ENCODE data around the gene RUNX1.

RUNX1 gene

DNA sequence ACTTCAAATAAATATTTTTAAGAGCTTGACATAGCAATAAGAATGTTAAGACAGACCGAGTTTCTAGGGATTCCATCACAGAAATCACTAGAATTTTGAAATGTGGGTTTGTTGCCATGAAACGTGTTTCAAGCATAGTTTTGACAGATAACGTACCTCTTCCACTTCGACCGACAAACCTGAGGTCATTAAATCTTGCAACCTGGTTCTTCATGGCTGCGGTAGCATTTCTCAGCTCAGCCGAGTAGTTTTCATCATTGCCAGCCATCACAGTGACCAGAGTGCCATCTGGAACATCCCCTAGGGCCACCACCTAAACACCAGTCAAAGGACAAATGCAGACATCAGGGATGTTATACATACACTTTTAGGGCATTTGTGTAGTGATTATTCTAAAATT is 168.7 kb downstream of the RUNX1 start:
- no peak for DNase-seq (ENCODE audit: low read depth)

- DNase-seq (ENCODE audit: low read depth), result no peak
Observed at GRCh38 chr21:34878940-34879339, 170.2 kb downstream of the RUNX1 start.

GRCh38 chr21:34878501-34878900 is 170.6 kb downstream of the RUNX1 start:
- no peak for DNase-seq (ENCODE audit: low read depth)

GRCh38 chr21:34877485-34878128 is 171.5 kb downstream of the RUNX1 start:
- DNase-seq (ENCODE audit: low read depth), result no peak

DNA sequence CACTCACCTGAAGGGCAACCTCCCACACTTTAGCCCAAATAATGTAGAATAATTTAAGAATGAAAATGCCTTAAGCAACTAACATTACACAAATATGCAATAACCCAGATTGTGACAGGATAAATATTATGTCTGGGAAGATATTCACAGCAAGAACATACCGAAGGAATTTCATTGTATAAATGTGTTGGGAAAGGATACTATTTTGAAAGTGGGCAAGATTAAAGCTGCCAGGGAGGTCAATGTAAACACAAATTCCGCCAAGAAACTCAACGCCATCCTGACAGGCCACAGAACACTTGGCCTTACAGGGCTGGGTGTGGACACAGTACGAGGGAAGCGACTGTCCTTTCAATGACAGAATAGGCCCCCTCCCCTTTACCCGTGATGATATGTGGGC is 173.3 kb downstream of the RUNX1 start:
- DNase-seq (ENCODE audit: low read depth), result no peak

DNA sequence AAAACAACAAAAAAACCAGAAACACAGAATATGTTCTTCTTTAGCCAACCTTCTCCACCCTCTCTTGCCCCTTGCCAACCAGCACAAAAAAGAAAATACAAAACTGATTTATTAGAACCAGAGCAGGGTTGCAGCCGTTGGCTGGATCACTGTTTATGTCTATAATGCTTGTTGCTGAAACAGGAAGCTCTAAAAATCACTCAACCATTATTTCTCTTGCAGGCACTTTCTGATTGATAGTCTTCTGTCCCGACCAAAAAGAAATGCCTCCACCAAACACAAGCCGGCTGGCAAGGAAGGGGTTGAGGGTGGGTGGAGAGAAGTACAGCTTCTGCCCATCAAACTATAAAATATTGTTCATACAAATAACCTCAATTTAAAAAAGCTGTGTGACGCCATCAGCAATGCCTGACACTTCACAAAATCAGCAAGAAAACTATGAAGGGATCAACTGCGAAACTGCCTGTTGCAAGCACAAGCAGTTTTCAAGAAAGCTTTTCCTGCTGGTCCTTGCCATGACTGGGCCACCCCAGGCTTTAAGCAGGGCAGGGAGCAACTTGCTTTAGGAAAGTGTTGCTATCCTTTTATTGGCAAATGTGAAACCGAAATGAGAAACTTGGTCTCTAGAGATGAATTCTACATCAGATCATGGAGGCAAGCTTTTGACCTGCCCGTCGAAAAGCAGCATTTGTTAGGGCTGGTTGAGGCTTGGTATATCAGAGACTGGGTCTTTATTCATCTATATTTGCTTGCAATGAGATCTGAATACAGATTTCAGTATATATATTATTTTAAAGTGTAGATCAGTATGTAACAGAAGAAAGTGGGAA is 174.2 kb downstream of the RUNX1 start:
- no peak for DNase-seq (ENCODE audit: low read depth)

DNA sequence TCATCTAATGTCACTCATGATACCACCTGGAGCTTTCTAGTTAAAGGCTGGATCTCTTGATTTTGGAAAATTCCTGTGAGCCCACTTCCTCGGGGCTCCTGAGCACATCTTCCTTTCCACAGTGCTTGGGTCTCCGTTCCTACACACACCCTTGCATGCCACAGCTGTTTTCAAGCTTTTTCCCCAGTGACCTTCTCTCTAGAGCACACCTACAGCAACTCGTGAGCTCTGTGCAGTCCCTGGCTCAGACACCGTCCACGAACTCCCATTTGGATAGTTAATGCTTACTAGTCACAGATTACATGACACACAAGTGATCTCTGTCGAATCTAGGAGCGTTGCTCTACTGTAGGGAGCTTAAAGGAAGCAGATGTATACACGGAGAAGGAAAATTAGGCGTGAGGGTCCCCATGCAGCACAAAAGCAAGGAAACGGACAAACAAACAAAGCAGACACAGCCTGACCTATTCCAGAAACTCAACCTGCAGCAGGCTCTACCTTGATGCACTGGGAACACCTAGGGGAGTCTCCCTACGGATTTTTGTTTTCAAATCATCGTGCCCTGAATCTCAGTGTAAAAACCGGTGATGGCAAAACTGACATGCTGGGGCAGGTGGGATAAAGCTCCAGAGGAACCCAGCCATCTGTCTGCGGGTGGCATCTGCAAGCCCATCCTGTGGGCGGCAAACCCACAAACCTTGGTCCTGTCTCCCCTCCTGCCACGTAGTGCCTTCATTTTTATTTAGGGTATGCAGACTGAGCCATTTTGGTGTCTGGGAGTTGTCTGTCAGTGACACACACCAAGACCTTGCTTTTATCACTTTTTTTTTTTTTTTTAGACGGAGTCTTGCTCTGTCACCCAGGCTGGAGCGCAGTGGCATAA is 177.8 kb downstream of the RUNX1 start:
- DNase-seq (ENCODE audit: low read depth), result no peak

GRCh38 chr21:34870246-34870645 is 178.9 kb downstream of the RUNX1 start:
- no peak for DNase-seq (ENCODE audit: low read depth)

GRCh38 chr21:34869545-34869944 is 179.6 kb downstream of the RUNX1 start:
- no peak for DNase-seq (ENCODE audit: low read depth)

- DNase-seq (ENCODE audit: low read depth), result no peak
Observed at GRCh38 chr21:34867785-34868184, 181.3 kb downstream of the RUNX1 start.

DNA sequence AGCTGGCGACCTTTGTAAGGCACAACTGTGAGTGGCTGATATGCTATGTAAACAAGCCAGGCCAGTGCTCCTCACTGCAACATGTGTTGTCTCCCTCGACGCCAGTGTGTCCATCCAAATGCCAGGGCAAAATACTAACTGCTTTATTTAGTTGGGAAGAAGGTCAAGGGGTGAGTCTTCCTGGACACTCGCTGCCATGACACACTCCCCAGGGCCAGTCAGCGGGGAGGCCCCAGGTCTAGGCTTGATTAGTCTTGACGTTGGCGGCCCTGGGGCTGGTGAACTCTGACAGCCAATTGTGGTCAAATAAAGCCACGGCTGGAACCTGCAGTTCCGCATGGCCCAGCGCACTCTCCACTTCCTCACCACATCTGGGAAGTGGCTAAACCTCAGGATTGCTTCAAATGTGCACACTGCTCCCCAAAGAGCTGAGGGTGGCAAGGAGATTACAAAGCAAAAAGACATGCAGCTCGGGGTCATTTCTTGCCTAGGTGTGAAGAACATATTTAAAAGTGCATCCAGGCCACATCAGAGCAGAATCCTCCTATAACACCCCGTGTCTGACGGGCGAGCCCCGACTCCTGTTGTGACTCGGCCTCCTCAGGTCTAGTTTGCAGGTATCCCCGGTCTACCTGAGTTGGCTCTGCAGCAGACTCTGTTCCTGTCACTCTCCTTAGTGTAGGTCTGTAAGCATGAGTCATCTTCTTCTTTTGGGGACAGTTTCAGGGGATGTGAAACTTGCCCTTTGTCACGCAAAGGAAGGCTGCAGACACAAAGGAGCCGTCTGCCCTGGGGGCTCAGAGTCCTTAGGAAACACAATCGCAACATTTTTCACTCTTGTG is 183.5 kb downstream of the RUNX1 start:
- no peak for DNase-seq (ENCODE audit: low read depth)

DNA sequence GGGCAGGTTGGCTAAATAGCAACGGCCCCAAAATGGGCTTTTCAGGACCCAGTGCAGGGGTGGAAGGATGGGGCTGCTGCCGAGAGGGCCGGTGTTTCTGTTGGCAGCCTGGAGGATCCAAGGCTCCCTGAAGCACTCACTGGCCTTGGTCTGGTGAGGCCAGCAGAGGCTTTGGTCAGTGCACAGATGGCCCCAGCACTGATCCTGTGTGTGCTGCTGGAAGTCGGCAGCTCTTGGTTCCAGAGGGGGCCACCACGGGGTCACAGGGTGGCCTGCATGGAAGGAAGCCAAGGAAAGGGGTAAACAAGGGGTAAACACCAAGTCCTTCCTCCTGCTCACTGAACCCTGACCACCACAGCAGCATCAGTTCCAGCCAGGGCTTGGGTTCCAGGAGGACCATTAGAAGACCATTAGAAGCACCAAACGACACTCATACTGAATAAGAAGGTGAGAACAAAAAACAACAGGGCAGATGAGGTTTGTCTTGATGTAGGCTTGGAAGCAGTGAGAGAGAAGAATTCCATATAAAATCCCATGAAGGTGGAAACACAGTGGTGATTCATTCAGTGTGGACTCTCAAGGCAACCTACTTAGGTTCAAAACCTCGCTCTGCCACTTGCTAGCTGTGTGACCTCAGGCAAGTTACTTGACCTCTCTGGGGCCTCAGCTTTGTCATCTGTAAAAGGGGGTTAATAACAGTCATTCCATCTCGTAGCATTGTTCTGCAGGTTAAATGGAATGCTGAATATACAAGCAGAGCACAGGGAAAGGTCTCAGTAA is 184.5 kb downstream of the RUNX1 start:
- DNase-seq (ENCODE audit: low read depth), result no peak

DNA sequence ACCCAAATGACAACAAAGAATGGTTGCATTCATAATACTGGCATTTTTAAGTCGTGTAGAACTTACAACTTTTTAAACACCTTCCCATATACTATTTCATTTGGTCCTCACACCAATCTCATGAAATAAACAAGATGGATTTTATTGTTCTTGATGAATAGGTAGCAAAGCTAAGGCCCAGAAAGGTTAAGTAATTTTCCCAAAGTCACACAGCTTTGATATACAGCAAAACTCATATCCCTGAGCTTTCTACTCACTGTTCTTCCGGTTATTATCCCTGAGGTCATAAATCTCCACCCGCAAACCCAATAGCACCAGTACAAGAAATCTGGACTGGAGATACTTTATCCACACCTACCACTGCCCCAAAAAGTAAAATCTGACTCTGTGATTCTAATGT is 186.2 kb downstream of the RUNX1 start:
- no peak for DNase-seq (ENCODE audit: low read depth)

- DNase-seq (ENCODE audit: low read depth), result no peak
Observed at GRCh38 chr21:34861258-34861657, 187.8 kb downstream of the RUNX1 start.

- no peak for DNase-seq (ENCODE audit: low read depth)
Observed at GRCh38 chr21:34859976-34860653, 189.0 kb downstream of the RUNX1 start.

DNA sequence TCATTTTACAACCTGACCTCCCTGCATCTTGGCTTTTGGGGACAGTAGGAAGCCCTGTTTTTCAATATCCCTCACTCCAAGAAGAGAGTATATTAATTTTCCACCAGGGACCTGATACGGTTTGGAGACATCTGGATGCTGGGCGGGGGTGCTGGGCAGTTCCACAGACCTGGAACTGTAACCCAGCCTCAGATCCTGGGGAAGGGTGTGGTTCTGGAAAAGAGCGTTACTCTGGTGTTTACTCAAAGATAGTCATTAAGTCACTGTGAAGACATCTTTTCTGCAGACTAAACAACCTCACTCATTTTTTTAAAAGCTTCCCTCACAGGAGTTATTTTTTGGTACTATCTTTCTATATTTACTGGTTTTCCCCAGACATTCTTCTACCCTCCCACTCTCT is 190.5 kb downstream of the RUNX1 start:
- DNase-seq (ENCODE audit: low read depth), result no peak

DNA sequence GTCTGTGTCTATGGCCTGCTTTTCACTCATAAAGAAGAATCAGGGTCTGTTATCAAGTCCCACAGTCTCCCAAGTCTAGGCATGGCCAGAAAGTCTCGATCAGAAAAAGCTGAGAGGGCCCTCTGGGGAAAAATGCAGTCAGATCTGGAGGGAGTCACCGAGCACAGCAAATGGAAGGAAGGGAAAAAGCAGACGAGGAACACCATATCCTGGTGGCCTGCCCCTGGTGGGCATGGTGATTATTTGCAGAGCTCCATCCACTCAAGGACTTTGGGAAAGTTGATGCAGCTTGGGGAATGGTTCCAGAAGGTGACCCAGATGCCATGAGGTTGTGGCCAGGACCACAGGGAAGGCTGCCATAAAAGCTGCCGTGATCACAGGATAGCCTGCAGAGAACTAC is 191.2 kb downstream of the RUNX1 start:
- no peak for DNase-seq (ENCODE audit: low read depth)

DNA sequence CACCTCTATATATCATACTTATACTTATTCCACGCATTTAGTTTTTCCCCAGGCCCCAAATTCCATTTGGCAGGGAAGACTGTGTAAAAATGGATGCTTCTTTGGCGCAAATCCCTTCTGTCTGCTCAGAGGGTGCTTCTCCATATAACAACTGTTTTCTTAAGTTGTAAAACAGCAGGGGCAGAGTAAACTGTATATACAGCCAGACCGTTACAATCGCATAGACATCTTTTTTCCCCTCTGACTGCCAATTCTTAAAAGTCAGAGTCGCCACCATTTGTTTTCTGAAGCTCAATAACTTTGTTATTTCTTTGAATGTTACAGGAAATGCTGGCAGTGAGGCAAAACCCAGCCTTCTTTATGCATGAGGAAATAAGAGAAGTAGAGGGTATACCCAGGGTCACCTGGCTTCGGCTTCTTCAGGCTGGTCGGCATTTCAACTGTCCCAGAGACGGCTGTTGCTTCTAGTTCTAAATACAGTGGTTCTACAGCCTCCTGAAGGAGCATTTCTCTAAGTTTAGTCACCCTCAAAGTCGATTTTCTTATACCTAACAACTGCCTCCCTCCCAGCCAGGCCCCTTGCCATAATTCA is 191.9 kb downstream of the RUNX1 start:
- DNase-seq (ENCODE audit: low read depth), result no peak

GRCh38 chr21:34852448-34852847 is 196.7 kb downstream of the RUNX1 start:
- no peak for DNase-seq (ENCODE audit: low read depth)

GRCh38 chr21:34850166-34850690 is 198.9 kb downstream of the RUNX1 start:
- no peak for DNase-seq (ENCODE audit: low read depth)
